ENCODE measurements around the gene FEV.

Gene FEV

DNA sequence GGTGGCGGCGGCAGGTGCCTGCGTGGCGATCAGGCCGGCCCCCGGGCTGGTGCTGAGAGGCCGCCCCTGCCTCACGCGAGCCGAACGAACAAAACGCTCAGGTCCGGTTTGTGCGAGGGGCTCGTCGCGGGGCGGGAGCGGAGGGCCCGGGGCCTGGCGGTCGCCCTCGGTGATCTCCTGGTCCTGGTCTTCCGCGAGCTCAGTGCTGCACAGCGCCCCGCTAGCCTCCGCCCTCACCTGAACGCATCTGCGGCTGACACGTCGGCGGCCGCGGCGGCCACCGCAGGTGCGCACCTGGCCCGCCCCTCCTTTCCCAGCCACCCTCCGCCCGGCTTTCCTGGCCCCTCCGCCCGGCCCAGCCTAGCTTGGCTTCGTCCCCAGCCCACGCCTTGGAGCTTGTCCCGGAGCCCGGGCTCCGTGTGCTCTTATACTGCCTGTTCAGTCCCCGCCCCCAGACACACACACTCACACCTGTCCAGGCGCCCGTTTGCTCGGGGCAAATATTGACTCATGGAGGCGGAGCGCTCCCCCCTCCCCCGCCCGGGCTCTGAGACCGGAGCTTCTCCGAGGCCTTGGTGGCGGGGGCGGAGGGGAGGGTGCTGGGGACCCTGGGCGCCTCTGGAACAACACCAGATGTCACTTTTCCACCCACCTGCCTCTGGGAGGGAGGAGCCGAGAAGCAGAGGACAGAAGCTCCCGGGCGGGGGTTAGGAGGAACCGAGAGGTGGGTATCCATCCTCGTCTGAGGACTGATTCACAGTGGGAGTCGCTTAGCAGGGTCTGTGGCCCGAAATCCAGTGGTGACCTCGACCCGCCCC lies 16.8 kb upstream of the FEV start:
- DNase-seq: no peak
- no peak overlapping the region for H3K27ac ChIP-seq (ENCODE audit: low read length)
- no peaks in the 10 kb centered on the region for H3K9me3 ChIP-seq (ENCODE audit: insufficient read depth, low read length, severe bottlenecking)
- no peaks in the 10 kb centered on the region for H3K36me3 ChIP-seq (ENCODE audit: insufficient read depth, low read length)
- H3K4me1 ChIP-seq (ENCODE audit: insufficient read depth, low read length): peaks cover 4% of the 10 kb centered on the region; the same call in 1 of the 2 replicates
- H3K27me3 ChIP-seq (ENCODE audit: insufficient read depth, low read length, poor library complexity): peaks cover 3% of the 10 kb centered on the region
- TF ChIP-seq, protein P1, sequence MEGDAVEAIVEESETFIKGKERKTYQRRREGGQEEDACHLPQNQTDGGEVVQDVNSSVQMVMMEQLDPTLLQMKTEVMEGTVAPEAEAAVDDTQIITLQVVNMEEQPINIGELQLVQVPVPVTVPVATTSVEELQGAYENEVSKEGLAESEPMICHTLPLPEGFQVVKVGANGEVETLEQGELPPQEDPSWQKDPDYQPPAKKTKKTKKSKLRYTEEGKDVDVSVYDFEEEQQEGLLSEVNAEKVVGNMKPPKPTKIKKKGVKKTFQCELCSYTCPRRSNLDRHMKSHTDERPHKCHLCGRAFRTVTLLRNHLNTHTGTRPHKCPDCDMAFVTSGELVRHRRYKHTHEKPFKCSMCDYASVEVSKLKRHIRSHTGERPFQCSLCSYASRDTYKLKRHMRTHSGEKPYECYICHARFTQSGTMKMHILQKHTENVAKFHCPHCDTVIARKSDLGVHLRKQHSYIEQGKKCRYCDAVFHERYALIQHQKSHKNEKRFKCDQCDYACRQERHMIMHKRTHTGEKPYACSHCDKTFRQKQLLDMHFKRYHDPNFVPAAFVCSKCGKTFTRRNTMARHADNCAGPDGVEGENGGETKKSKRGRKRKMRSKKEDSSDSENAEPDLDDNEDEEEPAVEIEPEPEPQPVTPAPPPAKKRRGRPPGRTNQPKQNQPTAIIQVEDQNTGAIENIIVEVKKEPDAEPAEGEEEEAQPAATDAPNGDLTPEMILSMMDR (IDR thresholded peaks at IDR 0.05; ENCODE audit: borderline replicate concordance, extremely low read depth, low read length, poor library complexity, severe bottlenecking): no peak
- TF ChIP-seq EZH2 (IDR thresholded peaks at IDR 0.05; ENCODE audit: borderline replicate concordance, low read depth, low read length, severe bottlenecking): no peak
- no peak overlapping the region for H3K4me3 ChIP-seq (ENCODE audit: low read depth in 1 of 2, low read length in 2 of 2)
- H3K9ac ChIP-seq (ENCODE audit: low read depth, low read length): no peak overlapping the region
- no peak for ATAC-seq (ENCODE audit: insufficient read depth, low read depth)
- H3K4me2 ChIP-seq (ENCODE audit: insufficient read depth, low read length): no peak overlapping the region
- H3K79me2 ChIP-seq (ENCODE audit: insufficient read depth, low read length): no peaks in the 10 kb centered on the region
- H4K20me1 ChIP-seq (ENCODE audit: insufficient read depth, low read length): peaks cover 5% of the 10 kb centered on the region
- H2AFZ ChIP-seq (ENCODE audit: low read depth, low read length): no peak overlapping the region

DNA sequence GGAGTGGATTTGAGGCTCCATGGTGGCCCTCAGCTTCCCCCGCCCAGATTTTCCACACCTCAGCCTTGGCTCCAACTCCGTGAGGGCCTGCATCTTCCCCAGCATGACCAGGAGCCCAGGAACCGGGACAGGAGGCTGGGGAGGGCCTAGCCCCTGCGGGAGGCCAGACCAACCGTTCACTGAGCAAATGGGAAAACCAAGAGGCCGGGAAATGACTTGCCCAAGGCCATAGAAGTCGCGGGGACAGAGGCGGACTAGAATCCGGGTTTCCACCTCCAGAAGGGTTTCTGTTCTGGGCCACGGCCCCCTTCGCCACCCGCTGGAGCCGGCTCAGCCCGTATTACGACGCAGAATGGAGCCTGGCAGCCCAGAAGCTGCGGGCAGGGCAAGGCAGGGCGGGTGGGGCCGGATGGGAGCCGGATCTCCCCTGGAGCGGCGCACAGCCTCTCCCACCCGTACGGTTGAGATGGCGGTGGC lies 16.2 kb upstream of the FEV start:
- H2AFZ ChIP-seq (ENCODE audit: low read depth, low read length): no peak overlapping the region
- peaks cover 4% of the 10 kb centered on the region; the same call in 1 of the 2 replicates for H3K4me1 ChIP-seq (ENCODE audit: insufficient read depth, low read length)
- ATAC-seq (ENCODE audit: insufficient read depth, low read depth): no peak
- H3K4me2 ChIP-seq (ENCODE audit: insufficient read depth, low read length): no peak overlapping the region
- peaks cover 5% of the 10 kb centered on the region for H4K20me1 ChIP-seq (ENCODE audit: insufficient read depth, low read length)
- H3K9me3 ChIP-seq (ENCODE audit: insufficient read depth, low read length, severe bottlenecking): no peaks in the 10 kb centered on the region
- no peak overlapping the region for H3K27ac ChIP-seq (ENCODE audit: low read length)
- H3K79me2 ChIP-seq (ENCODE audit: insufficient read depth, low read length): no peaks in the 10 kb centered on the region
- peaks cover 6% of the 10 kb centered on the region for H3K27me3 ChIP-seq (ENCODE audit: insufficient read depth, low read length, poor library complexity)
- no peak for TF ChIP-seq EZH2 (IDR thresholded peaks at IDR 0.05; ENCODE audit: borderline replicate concordance, low read depth, low read length, severe bottlenecking)
- TF ChIP-seq, protein P1 (IDR thresholded peaks at IDR 0.05; ENCODE audit: borderline replicate concordance, extremely low read depth, low read length, poor library complexity, severe bottlenecking): no peak
- no peak overlapping the region for H3K4me3 ChIP-seq (ENCODE audit: low read depth in 1 of 2, low read length in 2 of 2)
- no peak overlapping the region for H3K9ac ChIP-seq (ENCODE audit: low read depth, low read length)
- no peak for DNase-seq
- no peaks in the 10 kb centered on the region for H3K36me3 ChIP-seq (ENCODE audit: insufficient read depth, low read length)

DNA sequence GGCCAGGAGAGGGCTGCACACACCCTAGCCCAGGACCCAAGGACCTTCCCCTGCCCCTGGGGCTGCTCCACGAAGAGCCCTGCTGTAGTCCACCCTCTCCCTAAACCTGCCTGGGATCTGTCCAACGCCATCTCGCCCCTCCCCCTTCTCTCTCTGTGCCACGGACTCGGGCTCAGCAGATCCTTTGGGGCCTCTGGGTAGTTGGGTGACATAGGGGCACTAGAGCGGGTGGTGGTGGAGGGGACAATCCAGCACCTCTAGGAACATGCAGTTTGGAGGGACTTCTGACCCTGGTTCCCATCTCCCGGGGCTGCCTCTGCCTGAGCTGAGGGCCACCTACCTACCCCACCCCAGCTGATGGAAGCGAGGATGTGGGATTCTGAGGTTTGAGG lies 15.6 kb upstream of the FEV start:
- H4K20me1 ChIP-seq (ENCODE audit: insufficient read depth, low read length): peaks cover 9% of the 10 kb centered on the region
- peaks cover 11% of the 10 kb centered on the region for H3K27me3 ChIP-seq (ENCODE audit: insufficient read depth, low read length, poor library complexity)
- H3K27ac ChIP-seq (ENCODE audit: low read length): no peak overlapping the region
- DNase-seq (no peak), ATAC-seq (ENCODE audit: insufficient read depth, low read depth) (no peak)
- H3K79me2 ChIP-seq (ENCODE audit: insufficient read depth, low read length): no peaks in the 10 kb centered on the region
- no peak overlapping the region for H2AFZ ChIP-seq (ENCODE audit: low read depth, low read length)
- H3K4me2 ChIP-seq (ENCODE audit: insufficient read depth, low read length): no peak overlapping the region
- H3K9ac ChIP-seq (ENCODE audit: low read depth, low read length): no peak overlapping the region
- H3K36me3 ChIP-seq (ENCODE audit: insufficient read depth, low read length): no peaks in the 10 kb centered on the region
- H3K4me3 ChIP-seq (ENCODE audit: low read depth in 1 of 2, low read length in 2 of 2): no peak overlapping the region
- peaks cover 4% of the 10 kb centered on the region; the same call in 1 of the 2 replicates for H3K4me1 ChIP-seq (ENCODE audit: insufficient read depth, low read length)
- no peaks in the 10 kb centered on the region for H3K9me3 ChIP-seq (ENCODE audit: insufficient read depth, low read length, severe bottlenecking)
- no peak for TF ChIP-seq EZH2 (IDR thresholded peaks at IDR 0.05; ENCODE audit: borderline replicate concordance, low read depth, low read length, severe bottlenecking)
- TF ChIP-seq, protein P1 (IDR thresholded peaks at IDR 0.05; ENCODE audit: borderline replicate concordance, extremely low read depth, low read length, poor library complexity, severe bottlenecking): no peak

All from DND-41 (cell line).